H9 (cell line): ENCODE data around the gene SEC22A. TPM values are rescaled to one million over a fixed set of nuclear protein-coding genes. Genes with fewer than 3 reads are reported as not detected.

ENCODE experiments used
- DNase-seq: peaks from one replicate; pipeline ENCODE4 v3.0.0-alpha.2; 2017
- H2AFZ ChIP-seq: one replicate; pipeline ENCODE4 v1.6.1; 2013; ENCODE audit warnings: mild to moderate bottlenecking, low read length, control low read depth, moderate library complexity
- H2AK5ac ChIP-seq: 2 replicates; pipeline ENCODE4 v1.6.1; 2013; ENCODE audit warnings: low read length, control low read depth, mixed read lengths; ENCODE audit not compliant: insufficient read length
- H2BK120ac ChIP-seq: one replicate; pipeline ENCODE4 v1.6.1; 2013; ENCODE audit warnings: low read depth, mild to moderate bottlenecking, low read length, control low read depth, inconsistent platforms; ENCODE audit not compliant: poor library complexity, severe bottlenecking
- H2BK12ac ChIP-seq: 2 replicates; pipeline ENCODE4 v1.6.1; 2013; ENCODE audit warnings: low read length, control low read depth, mixed read lengths, low read depth; ENCODE audit not compliant: insufficient read length
- H2BK15ac ChIP-seq: 2 replicates; pipeline ENCODE4 v1.6.1; 2013; ENCODE audit warnings: low read depth, low read length, control low read depth
- H2BK20ac ChIP-seq: one replicate; pipeline ENCODE4 v1.6.1; 2013; ENCODE audit warnings: low read depth, mild to moderate bottlenecking, low read length, control low read depth, inconsistent platforms; ENCODE audit not compliant: poor library complexity, severe bottlenecking
- H2BK5ac ChIP-seq: 2 replicates; pipeline ENCODE4 v1.6.1; 2013; ENCODE audit warnings: low read length, control low read depth, mixed read lengths; ENCODE audit not compliant: insufficient read length
- H3K14ac ChIP-seq: 2 replicates; pipeline ENCODE4 v1.6.1; 2013; ENCODE audit warnings: low read length, control low read depth; ENCODE audit not compliant: insufficient read depth
- H3K18ac ChIP-seq: 2 replicates; pipeline ENCODE4 v1.6.1; 2013; ENCODE audit warnings: low read depth, mild to moderate bottlenecking, mixed read lengths, low read length, control low read depth; ENCODE audit not compliant: insufficient read length
- H3K23ac ChIP-seq: 2 replicates; pipeline ENCODE4 v1.6.1; 2013; ENCODE audit warnings: low read length, control low read depth, mixed read lengths, low read depth; ENCODE audit not compliant: insufficient read length
- H3K23me2 ChIP-seq: 2 replicates; pipeline ENCODE4 v1.6.1; 2013; ENCODE audit warnings: low read depth, mild to moderate bottlenecking, mixed read lengths, low read length, control low read depth; ENCODE audit not compliant: insufficient read length, poor library complexity, severe bottlenecking
- H3K27ac ChIP-seq: 2 replicates; pipeline ENCODE4 v1.5.1; 2013; ENCODE audit warnings: low read length, control low read depth, mixed read lengths, low read depth; ENCODE audit not compliant: insufficient read length
- H3K27me3 ChIP-seq: 2 replicates; pipeline ENCODE4 v1.6.1; 2013; ENCODE audit warnings: low read length, control low read depth, inconsistent platforms; ENCODE audit not compliant: insufficient read depth
- H3K4ac ChIP-seq: 2 replicates; pipeline ENCODE4 v1.6.1; 2013; ENCODE audit warnings: low read depth, mild to moderate bottlenecking, control low read depth, inconsistent platforms, low read length, moderate library complexity
- H3K4me1 ChIP-seq: 2 replicates; pipeline ENCODE4 v1.6.1; 2013; ENCODE audit warnings: low read length, control low read depth, inconsistent platforms; ENCODE audit not compliant: insufficient read depth
- H3K4me2 ChIP-seq: 2 replicates; pipeline ENCODE4 v1.6.1; 2013; ENCODE audit warnings: low read length, control low read depth, mixed read lengths; ENCODE audit not compliant: insufficient read length, insufficient read depth
- H3K56ac ChIP-seq: 2 replicates; pipeline ENCODE4 v1.6.1; 2013; ENCODE audit warnings: low read depth, mild to moderate bottlenecking, mixed read lengths, low read length, control low read depth; ENCODE audit not compliant: insufficient read length
- H3K79me1 ChIP-seq: 2 replicates; pipeline ENCODE4 v1.6.1; 2013; ENCODE audit warnings: low read depth, mild to moderate bottlenecking, moderate library complexity, low read length, control low read depth, inconsistent platforms; ENCODE audit not compliant: insufficient read depth, poor library complexity, severe bottlenecking
- H3K79me2 ChIP-seq: 2 replicates; pipeline ENCODE4 v1.6.1; 2013; ENCODE audit warnings: low read length, control low read depth, inconsistent platforms; ENCODE audit not compliant: insufficient read depth
- H3K9ac ChIP-seq: 2 replicates; pipeline ENCODE4 v1.6.1; 2013; ENCODE audit warnings: low read length, control low read depth, mixed read lengths; ENCODE audit not compliant: insufficient read length; ENCODE audit errors: extremely low read depth
- H3K9me3 ChIP-seq: one replicate; pipeline ENCODE4 v1.6.1; 2013; ENCODE audit warnings: low read depth, low read length, inconsistent platforms; ENCODE audit not compliant: control insufficient read depth
- H3T11ph ChIP-seq: one replicate; pipeline ENCODE4 v1.6.1; 2013; ENCODE audit warnings: mild to moderate bottlenecking, low read length, control low read depth, inconsistent platforms
- H4K20me1 ChIP-seq: one replicate; pipeline ENCODE4 v1.6.1; 2013; ENCODE audit not compliant: control insufficient read depth, insufficient read length, insufficient read depth
- H4K5ac ChIP-seq: 2 replicates; pipeline ENCODE4 v1.6.1; 2013; ENCODE audit warnings: low read depth, mild to moderate bottlenecking, mixed read lengths, low read length, control low read depth; ENCODE audit not compliant: insufficient read length
- H4K8ac ChIP-seq: replicated peaks from 2 replicates; pipeline ENCODE4 v1.6.1; 2013; ENCODE audit warnings: low read length, control low read depth, mixed read lengths, low read depth; ENCODE audit not compliant: insufficient read length
- H4K91ac ChIP-seq: 2 replicates; pipeline ENCODE4 v1.6.1; 2013; ENCODE audit warnings: low read depth, mild to moderate bottlenecking, moderate library complexity, mixed read lengths, low read length, control low read depth; ENCODE audit not compliant: insufficient read length
- H3K27ac Mint-ChIP-seq, 3 experiments: 2 replicates in 2 of 3; 3 replicates in 1 of 3; pipeline ENCODE4 v1.8.0; 2020 to 2021; ENCODE audit warnings: mixed read lengths in 3 of 3, mild to moderate bottlenecking in 1 of 3, moderate library complexity in 1 of 3
- H3K27me3 Mint-ChIP-seq: 2 replicates; pipeline ENCODE4 v1.8.0; 2021; ENCODE audit warnings: low read depth, mild to moderate bottlenecking, moderate library complexity, mixed read lengths
- H3K36me3 Mint-ChIP-seq, 3 experiments: 2 replicates in 2 of 3; 3 replicates in 1 of 3; pipeline ENCODE4 v1.8.0; 2020 to 2021; ENCODE audit warnings: low read depth in 3 of 3, mixed read lengths in 3 of 3; ENCODE audit not compliant: insufficient read depth in 1 of 3
- H3K4me1 Mint-ChIP-seq, 2 experiments: 2 replicates each; pipeline ENCODE4 v1.8.0; 2020; ENCODE audit warnings: mixed read lengths in 2 of 2
- H3K4me3 Mint-ChIP-seq, 2 experiments: 2 replicates in 1 of 2; 3 replicates in 1 of 2; pipeline ENCODE4 v1.8.0; 2020 to 2021; ENCODE audit warnings: mild to moderate bottlenecking in 2 of 2, mixed read lengths in 2 of 2, moderate library complexity in 1 of 2
- H3K9me3 Mint-ChIP-seq, 2 experiments: 2 replicates in 1 of 2; 3 replicates in 1 of 2; pipeline ENCODE4 v1.8.0; 2020; ENCODE audit warnings: mild to moderate bottlenecking in 2 of 2, mixed read lengths in 2 of 2, moderate library complexity in 1 of 2
- CTCF ChIP-seq: fragments of 200-600 bp; sonication (generic); conservative IDR thresholded peaks from 3 replicates; pipeline ENCODE4 v1.8.0; 2021; ENCODE audit warnings: antibody characterized with exemption, mild to moderate bottlenecking
- total RNA-seq: library from RNA; stranded (reverse); gene quantifications from 2 replicates; pipeline ENCODE4 v1.2.1, GENCODE V29; 2021

SEC22A gene
- total RNA-seq, 1 experiment from 2014 or later, result 9.9 TPM

GRCh38 chr3:123226549-123226948 lies 24.8 kb downstream of the SEC22A start:
- no peak overlapping the region for H2BK20ac ChIP-seq
- no peak overlapping the region for H3K18ac ChIP-seq
- no peaks in the 10 kb centered on the region for H3K27me3 ChIP-seq
- H3K4me1 ChIP-seq, result no peaks in the 10 kb centered on the region
- no peak overlapping the region for H3K27ac Mint-ChIP-seq
- no peaks in the 10 kb centered on the region for H4K20me1 ChIP-seq
- no peak overlapping the region for H2BK12ac ChIP-seq
- no peaks in the 10 kb centered on the region for H3K79me2 ChIP-seq
- no peaks in the 10 kb centered on the region for H3K9me3 ChIP-seq
- TF ChIP-seq CTCF, result no peak
- H2BK120ac ChIP-seq, result no peak overlapping the region
- H3K14ac ChIP-seq, result no peak overlapping the region
- no peak overlapping the region for H2BK5ac ChIP-seq
- H3K4ac ChIP-seq, result no peak overlapping the region
- H4K5ac ChIP-seq, result no peak overlapping the region
- H3K36me3 Mint-ChIP-seq, result peaks cover 28 to 43% (median 39%) of the 10 kb centered on the region in 3 experiments
- H3K27me3 Mint-ChIP-seq, result no peaks in the 10 kb centered on the region
- H3K27ac ChIP-seq, result no peak overlapping the region
- H2AFZ ChIP-seq, result no peak overlapping the region
- H3T11ph ChIP-seq, result no peak overlapping the region
- H3K23me2 ChIP-seq, result no peaks in the 10 kb centered on the region
- H3K23ac ChIP-seq, result no peak overlapping the region
- H2AK5ac ChIP-seq, result no peak overlapping the region
- no peak overlapping the region for H3K4me2 ChIP-seq
- no peak overlapping the region for H4K91ac ChIP-seq
- no peak overlapping the region for H3K4me3 Mint-ChIP-seq
- DNase-seq, result no peak
- no peak overlapping the region for H2BK15ac ChIP-seq
- H4K8ac ChIP-seq, result no peak overlapping the region
- peaks cover 3 to 8% of the 10 kb centered on the region in 2 experiments for H3K4me1 Mint-ChIP-seq
- no peak overlapping the region for H3K9ac ChIP-seq
- H3K9me3 Mint-ChIP-seq, result peaks cover 21 to 24% of the 10 kb centered on the region in 2 experiments
- H3K56ac ChIP-seq, result no peak overlapping the region
- H3K79me1 ChIP-seq, result peaks cover 2% of the 10 kb centered on the region
